Lower leg skin (tissue), 4 donors: ENCODE data around the gene GRIP2. TPM values are rescaled to one million over a fixed set of nuclear protein-coding genes. Genes with fewer than 3 reads are reported as not detected.

Source experiments
- DNase-seq, 2 donors: peaks; one replicate each; pipeline ENCODE4 v3.0.0-alpha.2; 2019; ENCODE audit warnings: low spot score in 2 of 2
- H3K4me3 ChIP-seq: fragments of 200-600 bp; sonication (generic); 2 replicates; pipeline ENCODE4 v1.5.1; 2017; ENCODE audit warnings: mild to moderate bottlenecking, low read depth; ENCODE audit not compliant: poor library complexity, severe bottlenecking
- POLR2A ChIP-seq, 2 donors: fragments of 450-650 bp; IDR thresholded peaks; one replicate each; pipeline ENCODE4 v1.6.1; 2016 to 2017; ENCODE audit warnings: antibody characterized with exemption in 2 of 2, mild to moderate bottlenecking in 1 of 2, moderate library complexity in 1 of 2
- WGBS, 2 donors: methylation state at CpG; one replicate each; pipeline ENCODE4 v1.1.5; 2018; 5-methylcytosine and 5-hydroxymethylcytosine counted together
- intact Hi-C: fragments of 100-400 bp; cut with DNase I; formaldehyde crosslinking; loops from one replicate; pipeline ENCODE4 v1.15.0; 2023; ENCODE audit warnings: low total_unique reads
- total RNA-seq, 4 donors: library from RNA; depleted of rRNA; stranded (reverse); fragments of >200 nt; gene quantifications; one replicate each; pipeline ENCODE4 v1.1.0, GENCODE V29; 2016
- TF ChIP-seq, protein P1 (sequence below), 3 donors: fragments of 450-650 bp; IDR thresholded peaks; one replicate each; pipeline ENCODE4 v1.5.1; 2016; ENCODE audit warnings: antibody characterized with exemption in 3 of 3, mild to moderate bottlenecking in 3 of 3, moderate library complexity in 2 of 3

Gene GRIP2
- total RNA-seq, 4 donors from 2014 or later = 0.89 to 5.2 (median 2.3) TPM

- H3K4me3 ChIP-seq = no peak overlapping the region
- intact Hi-C loops = no loop called here
- DNase-seq = no peak
- WGBS, 2 donors = 94 to 97% methylated on average over 5 of the region's 5 CpGs
- TF ChIP-seq, protein P1, sequence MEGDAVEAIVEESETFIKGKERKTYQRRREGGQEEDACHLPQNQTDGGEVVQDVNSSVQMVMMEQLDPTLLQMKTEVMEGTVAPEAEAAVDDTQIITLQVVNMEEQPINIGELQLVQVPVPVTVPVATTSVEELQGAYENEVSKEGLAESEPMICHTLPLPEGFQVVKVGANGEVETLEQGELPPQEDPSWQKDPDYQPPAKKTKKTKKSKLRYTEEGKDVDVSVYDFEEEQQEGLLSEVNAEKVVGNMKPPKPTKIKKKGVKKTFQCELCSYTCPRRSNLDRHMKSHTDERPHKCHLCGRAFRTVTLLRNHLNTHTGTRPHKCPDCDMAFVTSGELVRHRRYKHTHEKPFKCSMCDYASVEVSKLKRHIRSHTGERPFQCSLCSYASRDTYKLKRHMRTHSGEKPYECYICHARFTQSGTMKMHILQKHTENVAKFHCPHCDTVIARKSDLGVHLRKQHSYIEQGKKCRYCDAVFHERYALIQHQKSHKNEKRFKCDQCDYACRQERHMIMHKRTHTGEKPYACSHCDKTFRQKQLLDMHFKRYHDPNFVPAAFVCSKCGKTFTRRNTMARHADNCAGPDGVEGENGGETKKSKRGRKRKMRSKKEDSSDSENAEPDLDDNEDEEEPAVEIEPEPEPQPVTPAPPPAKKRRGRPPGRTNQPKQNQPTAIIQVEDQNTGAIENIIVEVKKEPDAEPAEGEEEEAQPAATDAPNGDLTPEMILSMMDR (IDR thresholded peaks at IDR 0.05) = no peak
- no peak for TF ChIP-seq POLR2A (IDR thresholded peaks at IDR 0.05)
Measured at GRCh38 chr3:14450922-14451606, 89.1 kb downstream of the GRIP2 start.

- TF ChIP-seq, protein P1 (IDR thresholded peaks at IDR 0.05) = no peak
- TF ChIP-seq POLR2A (IDR thresholded peaks at IDR 0.05) = no peak
- WGBS, 2 donors = 93 to 97% methylated on average over 3 of the region's 3 CpGs
- no peak overlapping the region for H3K4me3 ChIP-seq
- DNase-seq = no peak
- intact Hi-C loops = no loop called here
Measured at GRCh38 chr3:14450506-14450905, 89.6 kb downstream of the GRIP2 start.

GRCh38 chr3:14448756-14449727 lies 91.1 kb downstream of the GRIP2 start:
- no peak for DNase-seq
- WGBS, 2 donors = 85 to 88% methylated on average over 15 of the region's 15 CpGs
- intact Hi-C loops = no loop called here
- no peak for TF ChIP-seq POLR2A (IDR thresholded peaks at IDR 0.05)
- TF ChIP-seq, protein P1 (IDR thresholded peaks at IDR 0.05) = no peak
- H3K4me3 ChIP-seq = no peak overlapping the region

DNA sequence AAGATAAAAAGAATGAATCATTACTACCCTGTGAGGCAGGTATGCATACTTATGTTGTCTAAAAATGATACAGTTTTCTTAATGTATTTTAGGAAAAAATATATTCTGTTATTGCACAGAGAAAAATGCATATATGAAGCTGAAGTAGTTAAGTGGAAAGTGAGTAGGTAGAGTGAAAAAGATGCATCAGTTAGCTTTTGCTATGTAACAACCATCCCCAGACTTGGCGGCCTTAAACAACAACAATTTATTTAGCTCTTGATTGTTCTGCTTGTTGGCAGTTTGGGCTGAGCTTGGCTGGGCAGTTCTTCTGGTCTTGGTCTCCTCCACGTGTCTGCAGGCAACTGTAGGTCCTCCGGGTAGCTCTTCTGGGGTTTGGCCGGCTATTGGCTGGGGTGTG lies 92.1 kb downstream of the GRIP2 start:
- intact Hi-C loops = no loop called here
- TF ChIP-seq POLR2A (IDR thresholded peaks at IDR 0.05) = no peak
- TF ChIP-seq, protein P1 (IDR thresholded peaks at IDR 0.05) = no peak
- no peak for DNase-seq
- WGBS, 2 donors = 96 to 98% methylated on average over 4 of the region's 4 CpGs
- H3K4me3 ChIP-seq = no peak overlapping the region

DNA sequence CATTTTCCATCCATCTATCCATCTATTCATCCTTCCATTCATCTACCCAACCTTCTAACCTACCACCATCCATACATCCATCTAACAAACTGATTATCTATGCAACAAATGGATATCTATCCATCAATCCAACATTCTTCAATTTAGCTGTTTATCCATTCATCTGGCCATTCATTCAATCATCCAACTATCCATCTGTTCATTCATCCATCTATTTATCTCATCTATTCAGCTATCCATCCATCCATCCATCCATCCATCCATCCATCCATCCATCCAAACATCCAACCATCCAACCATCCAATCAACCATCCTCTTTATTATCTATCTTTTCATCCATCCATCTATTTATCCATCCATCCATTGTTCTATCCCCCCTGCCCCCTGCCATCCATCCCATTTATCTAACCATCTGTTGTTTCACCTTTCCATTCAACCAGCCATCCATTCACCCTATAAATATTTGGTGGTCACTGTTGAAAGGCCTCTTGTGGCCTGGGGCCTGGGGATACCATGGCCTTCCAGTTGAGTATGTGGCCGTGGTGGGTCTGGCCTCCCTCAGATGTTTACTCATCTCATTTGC lies 93.1 kb downstream of the GRIP2 start:
- intact Hi-C loops = no loop called here
- H3K4me3 ChIP-seq = no peak overlapping the region
- TF ChIP-seq, protein P1 (IDR thresholded peaks at IDR 0.05) = no peak
- TF ChIP-seq POLR2A (IDR thresholded peaks at IDR 0.05) = no peak
- DNase-seq = no peak
- WGBS, 2 donors = 95 to 100% methylated on average over 1 of the region's 1 CpG
